Activated T-cell treated with anti-CD3 and anti-CD28 coated beads for 4 hours (primary cell): ENCODE measurements around the gene SCYL1.
A peak's percentile ranks its signal among the peaks of the same experiment; 100 is the strongest.

Source experiments
- DNase-seq: peaks from one replicate; pipeline ENCODE4 v3.0.0-alpha.2; 2020

Gene SCYL1

DNA sequence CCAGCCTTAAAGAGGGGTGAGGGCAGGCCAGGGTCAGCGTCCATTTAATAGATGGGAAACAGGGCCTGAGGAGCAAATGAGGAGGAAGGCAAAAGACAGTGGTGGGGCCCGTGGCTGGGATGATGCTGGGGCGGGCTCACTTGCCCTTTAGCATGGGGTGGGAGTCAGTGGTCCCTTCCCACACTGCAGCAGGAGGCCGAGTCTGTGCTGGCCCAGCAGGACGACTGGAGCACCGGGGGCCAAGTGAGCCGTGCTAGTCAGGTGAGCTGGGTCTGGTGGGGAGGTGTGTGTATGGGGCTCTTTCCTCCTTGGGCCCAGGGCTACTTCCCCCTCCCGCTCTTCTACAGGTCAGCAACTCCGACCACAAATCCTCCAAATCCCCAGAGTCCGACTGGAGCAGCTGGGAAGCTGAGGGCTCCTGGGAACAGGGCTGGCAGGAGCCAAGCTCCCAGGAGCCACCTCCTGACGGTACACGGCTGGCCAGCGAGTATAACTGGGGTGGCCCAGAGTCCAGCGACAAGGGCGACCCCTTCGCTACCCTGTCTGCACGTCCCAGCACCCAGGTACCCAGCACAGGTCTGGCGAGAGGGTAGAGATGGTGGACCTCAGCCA is 12.8 kb downstream of the SCYL1 start:
- DNase-seq = no peak

DNA sequence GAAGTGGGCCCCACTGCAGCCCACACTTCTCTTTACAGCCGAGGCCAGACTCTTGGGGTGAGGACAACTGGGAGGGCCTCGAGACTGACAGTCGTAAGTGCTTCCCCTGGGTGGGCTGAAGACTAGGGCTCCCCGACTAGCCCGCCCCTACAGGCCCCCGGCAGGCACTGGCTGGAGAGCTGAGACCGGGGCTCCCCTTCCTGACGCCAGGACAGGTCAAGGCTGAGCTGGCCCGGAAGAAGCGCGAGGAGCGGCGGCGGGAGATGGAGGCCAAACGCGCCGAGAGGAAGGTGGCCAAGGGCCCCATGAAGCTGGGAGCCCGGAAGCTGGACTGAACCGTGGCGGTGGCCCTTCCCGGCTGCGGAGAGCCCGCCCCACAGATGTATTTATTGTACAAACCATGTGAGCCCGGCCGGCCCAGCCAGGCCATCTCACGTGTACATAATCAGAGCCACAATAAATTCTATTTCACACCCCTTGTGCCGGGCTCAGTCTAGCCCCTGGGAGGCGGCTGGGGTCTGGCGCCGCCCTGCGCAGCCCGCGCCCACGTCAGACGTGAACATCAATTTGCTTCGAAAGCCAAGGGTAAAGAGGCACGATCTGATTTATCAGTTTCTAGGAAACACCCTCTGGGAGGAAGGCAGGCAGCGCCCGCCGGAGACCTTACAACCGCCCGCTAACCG is 13.5 kb downstream of the SCYL1 start:
- DNase-seq = no peak

DNA sequence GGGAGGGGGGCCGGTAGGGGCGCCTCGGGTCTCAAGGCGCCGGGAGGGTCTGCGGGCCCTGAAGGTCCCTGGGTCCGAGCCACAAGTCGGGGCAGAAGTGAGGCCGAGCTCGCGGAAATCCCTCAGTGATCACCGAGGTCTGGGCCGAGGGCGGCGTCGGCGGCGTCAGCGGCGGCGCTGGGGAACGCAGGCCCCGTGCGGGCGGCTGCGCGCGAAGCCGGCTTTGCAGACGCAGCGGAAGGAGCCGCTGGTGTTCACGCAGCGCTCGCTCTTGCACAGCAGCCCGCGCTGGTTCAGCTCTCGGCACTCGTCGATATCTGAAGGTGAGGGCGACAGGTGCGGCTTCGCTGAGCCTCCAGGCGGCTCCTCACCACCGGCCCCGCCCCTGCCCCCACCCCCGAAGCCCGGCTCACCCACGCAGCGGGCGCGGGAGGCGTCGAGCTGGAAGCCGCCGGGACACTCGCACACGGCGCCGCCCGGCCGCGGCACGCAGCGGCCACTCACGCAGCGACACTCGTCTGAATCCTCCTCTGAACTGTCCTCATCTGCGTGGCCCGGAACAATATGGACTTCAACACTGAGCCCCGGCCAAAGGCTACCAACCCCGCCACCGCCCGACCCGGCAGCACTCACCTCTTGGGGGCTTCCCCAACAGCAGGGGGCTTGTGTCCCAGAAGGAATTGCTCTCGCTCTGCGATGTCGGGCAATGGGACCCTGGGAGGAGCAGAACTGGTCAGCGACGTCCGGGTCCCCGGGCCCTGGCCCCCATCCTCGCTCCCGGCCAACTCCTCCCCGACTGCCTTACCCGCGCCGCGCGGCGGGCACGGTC is 14.2 kb downstream of the SCYL1 start:
- DNase-seq = no peak

DNA sequence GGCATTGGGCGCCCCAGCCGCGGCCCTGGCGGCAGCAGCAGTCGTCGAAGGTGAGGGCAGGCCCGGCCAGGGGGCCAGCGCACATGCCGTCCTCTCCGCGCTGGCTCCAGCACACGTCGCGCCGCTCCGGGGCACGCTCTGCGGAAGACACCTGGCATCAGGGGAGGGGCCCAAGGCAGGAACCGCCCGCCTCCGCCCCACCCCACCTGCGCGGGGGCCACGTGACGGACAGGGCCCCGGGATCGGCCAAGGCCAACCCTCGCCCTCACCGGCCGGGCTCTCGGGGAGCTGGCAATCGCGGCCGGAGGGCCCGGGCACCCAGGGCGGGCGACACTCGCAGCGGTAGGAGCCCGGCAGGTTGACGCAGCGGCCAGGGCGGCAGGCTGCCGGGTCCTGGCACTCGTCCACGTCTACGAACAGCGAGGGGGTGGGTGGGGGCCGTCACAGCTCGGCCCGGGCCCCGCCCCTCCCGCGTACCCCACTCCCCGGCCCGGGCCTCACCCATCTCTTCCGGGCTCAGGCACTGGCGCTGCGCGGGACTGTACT is 14.9 kb downstream of the SCYL1 start:
- no peak for DNase-seq

DNA sequence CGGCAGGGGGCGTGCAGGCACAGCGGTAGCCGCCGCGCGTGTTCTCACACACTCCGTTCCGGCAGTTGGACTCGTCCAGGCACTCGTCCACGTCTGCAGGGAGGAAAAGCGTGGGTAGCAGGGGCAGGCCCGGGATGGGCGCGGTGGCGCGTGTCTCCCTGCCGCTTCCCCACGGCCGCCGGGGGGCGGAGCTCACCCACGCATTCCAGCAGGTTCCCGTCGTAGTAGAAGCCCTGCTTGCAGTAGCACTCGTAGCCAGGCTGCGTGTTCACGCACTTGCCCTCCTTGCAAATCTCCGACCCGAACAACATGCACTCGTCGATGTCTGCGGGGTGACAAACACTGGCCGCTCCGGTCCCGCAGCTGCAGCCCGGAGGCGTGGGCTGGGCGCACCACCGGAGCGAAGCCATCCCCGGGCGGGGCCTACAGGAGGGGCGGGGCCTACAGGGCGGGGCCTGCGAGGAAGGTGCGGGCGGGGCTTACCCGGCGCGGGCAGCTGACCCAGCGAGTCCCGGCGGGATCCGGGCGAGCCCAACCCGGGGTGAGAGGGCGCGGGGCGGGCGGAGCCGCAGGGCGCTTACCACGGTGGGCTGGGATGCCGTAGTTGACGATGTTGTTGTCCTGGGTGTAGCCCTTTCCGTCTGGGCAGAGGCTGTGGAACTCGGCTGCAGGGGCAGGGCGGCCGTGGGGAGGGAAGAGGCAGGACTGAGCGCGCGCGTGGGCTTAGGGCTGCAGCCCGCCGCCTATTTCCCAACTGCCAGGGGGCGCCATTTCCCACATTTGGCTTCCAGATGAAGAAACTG is 15.6 kb downstream of the SCYL1 start:
- DNase-seq = peak; percentile 74

DNA sequence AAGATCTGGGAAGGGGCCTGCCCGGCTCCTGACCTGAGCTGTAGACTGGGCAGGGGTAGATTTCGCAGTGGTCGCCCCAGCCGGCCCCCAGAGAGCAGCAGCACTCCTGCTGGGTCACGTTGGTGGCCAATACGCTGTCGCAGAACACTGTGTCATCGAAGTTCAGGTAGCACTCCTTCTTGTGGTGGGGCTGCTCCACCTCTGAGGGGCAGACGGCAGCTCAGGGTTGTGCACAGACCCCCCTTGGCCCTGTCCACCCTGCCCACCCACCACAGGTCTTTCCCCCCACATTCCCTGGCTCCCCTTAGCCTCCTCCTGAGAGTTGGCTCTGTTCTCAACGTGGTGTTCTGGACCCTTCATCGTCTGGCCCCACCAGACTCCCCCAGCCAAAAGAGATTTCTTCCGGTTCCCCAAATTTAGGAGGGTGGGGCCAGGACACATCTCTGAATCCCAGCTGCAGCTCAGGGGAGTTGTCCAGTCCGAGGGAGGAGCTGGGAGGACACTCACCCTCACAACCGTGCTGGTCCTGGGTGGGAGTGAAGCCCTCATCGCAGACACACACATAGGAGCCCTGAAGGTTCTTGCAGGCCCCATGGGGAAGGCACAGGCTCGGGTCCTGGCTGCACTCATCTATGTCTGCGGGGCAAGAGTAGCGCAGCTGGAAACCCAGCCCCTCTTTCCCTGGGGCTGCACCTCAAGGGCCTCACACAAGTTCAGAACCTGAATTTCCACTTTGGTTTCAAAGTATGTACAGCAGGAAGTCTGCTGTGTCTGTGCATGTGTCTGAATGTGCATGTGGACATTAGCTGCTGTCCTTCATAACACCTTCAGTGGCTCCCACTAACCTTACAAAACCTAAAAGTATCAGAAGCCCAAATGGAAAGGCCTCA is 16.5 kb downstream of the SCYL1 start:
- no peak for DNase-seq

DNA sequence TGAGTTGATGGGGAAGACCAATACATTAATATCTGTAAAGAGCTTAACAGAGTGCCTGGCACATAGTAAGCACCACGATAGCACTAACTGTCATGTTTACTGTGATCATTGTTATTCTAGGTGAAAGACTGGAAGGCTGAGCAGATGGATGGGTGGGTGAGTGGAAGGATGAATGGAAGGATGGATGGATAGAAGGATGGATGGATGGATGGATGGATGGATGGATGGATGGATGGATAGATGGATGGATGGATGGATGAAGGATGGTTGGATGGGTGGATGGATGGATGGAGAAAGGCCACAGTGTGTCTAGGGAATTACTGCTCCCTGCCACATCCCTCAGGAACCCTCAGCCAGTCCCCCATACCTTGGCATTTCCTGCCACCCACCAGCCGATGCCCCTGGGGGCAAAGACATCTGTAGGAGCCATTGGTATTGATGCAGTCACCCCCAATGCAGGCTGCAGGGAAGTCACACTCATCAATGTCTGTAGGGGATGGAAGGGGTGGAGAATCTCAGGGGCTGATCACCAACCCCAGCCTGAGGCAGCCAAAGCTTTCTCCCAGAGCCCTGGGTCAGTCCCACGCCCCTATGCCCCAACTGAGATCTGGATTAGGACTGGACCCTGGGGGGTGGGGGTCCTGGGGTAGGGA is 18.0 kb downstream of the SCYL1 start:
- DNase-seq = no peak

DNA sequence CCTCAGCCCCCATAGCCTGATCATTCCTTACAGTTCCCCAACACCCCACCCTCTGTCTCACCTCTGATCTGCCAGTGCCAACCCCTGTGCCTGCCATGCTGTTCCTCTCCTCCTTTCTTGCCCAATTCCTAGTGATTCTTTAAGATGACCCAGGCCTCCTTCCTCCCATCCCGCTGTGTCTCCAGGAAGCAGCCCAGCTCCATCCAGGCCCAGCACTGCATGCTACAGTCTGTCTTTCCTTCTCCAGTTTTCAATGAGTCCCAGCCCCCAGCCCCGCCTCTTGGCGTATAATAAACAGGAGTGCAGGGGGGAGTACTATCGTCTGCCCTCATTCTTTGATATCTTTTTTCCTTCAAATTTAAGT is 21.0 kb downstream of the SCYL1 start:
- no peak for DNase-seq

DNA sequence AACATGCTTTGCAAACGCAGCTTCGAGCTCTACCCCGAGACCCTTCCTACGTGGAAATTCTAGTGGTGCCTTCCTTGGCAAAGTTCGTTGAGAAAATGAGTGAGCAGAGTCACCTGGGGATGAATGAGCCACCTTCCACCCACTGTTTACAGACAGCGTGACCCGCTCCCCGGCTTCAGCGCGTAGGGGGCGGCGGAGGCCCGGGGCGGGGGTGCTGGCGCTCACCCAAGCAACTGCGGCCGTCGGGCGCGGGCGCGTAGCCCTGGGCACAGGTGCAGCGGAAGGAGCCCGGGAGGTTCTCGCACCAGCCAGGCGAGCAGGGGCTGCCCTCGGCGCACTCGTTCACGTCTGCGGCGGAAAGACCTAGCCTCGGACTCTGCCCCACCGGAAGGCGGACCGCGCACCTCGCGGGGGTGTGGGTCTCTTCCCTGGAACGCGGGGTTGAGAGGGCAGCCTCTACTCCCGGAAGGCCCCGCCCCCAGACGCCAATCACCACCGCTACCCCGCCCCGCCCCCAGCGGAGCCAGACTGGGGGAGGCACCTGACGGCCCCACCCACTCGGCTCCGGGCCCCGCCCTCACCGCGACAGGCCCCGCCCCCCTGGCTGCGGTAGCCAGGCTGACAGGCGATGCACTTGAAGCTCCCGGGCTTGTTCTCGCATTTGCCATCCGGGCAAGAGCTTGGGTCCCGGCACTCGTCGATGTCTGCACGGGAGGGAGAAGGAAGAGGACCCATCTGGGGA is 21.5 kb downstream of the SCYL1 start:
- peak; percentile 99 for DNase-seq

DNA sequence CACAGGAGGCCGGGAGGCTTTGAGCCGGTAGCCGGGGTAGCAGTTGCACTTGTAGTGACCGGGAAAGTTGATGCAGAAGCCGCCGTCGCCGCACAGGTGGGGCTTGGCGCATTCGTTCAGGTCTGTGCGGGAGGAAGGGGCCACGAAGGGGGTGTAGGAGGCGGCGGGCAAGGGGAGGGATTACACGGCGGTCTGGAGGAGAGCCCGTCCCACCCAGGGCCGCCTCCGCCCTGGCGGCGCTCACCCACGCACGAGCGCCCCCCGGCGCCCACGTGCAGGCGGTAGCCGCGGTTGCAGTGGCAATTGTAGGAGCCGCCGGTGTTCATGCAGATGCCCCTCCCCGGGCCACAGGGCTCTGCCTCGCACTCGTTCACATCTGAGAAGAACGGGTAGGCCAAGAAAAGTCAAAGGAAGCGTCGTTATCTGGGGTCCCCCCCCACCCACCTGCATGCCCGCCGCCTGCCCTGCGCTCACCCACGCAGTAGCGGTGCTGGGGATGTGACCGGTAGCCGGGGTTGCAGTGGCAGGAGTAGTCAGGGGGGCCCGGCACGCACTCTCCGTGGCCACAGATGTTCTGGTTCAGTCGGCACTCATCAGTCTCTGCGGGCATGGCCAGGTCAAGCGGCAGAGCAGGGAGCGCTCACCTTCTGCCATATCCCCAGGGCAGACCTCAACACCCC is 22.7 kb downstream of the SCYL1 start:
- DNase-seq = no peak

DNA sequence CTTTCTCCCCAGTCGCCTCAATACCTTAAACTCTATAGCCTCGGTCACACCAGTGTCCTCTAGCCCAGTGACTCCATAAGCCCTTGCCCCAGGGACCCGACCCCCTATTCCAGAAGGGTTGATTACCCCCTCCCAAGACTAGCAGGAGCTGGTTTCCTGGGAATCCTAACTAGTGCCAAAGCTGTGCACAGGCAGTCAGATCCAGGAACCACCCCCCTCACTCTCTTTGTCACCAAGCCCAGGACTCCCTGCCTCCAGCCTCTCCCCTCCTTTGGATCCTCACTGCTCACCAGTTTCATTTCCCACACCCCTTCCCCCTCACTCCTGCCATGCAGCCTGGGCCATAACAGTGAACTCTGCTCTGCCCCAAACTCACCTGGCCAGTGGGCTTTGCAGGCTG is 23.5 kb downstream of the SCYL1 start:
- no peak for DNase-seq

DNA sequence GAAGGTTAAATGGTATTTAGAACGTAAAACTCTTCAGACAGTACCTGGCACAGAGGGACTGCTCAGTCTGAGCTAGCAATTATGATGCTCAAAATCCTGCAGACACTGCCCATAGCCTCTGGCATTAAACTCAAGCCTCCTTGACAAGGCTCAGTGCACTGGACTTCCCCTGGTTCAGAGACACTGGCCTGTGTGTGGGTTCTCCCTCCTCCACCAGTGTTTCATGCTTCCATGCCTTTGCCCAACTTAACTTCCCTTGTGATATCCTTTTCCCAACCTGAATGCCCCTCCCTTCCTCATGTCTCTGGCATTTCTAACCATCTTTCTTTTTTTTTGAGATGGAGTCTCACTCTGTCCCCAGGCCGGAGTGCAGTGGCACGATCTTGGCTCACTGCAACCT is 24.2 kb downstream of the SCYL1 start:
- DNase-seq = no peak

DNA sequence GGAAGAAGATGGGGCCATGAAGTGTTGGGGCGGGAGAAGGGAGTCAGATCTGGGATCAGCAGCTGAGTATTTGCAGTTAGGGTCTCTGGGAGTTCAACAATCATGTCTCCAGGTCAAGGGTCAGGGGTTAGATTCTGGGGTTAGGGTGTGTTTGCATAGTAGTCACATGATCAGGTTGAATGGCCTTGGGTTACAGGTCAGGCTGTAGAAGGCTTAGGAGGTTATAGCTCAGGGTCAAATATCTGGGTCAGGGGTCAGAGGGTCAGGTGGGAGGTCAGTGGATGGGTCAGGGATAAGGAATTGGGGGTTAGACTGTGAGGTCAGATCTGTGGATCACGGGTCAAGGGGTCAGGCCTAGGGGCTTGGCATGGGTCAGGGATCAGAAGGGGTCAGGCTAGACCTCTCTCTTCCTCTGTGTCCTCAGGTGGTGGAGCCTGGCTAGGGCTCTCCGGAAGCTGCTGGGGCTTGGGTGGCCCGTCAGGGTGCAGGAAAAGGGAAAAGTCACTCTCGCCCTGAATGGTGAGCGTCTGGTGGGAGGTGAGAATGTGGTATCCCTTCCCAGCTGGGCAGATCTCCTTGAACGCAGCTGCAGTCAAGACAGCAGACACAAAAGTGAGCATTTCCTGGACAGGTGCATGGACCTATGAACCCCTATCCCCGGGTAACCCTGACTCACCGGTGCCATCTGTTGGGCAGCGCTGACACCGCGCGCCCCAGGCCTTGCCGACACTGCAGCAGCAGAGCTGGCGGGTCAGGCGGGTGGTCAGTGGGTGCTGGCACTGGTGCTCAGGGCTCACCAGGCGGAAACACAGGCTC is 26.9 kb downstream of the SCYL1 start:
- no peak for DNase-seq

DNA sequence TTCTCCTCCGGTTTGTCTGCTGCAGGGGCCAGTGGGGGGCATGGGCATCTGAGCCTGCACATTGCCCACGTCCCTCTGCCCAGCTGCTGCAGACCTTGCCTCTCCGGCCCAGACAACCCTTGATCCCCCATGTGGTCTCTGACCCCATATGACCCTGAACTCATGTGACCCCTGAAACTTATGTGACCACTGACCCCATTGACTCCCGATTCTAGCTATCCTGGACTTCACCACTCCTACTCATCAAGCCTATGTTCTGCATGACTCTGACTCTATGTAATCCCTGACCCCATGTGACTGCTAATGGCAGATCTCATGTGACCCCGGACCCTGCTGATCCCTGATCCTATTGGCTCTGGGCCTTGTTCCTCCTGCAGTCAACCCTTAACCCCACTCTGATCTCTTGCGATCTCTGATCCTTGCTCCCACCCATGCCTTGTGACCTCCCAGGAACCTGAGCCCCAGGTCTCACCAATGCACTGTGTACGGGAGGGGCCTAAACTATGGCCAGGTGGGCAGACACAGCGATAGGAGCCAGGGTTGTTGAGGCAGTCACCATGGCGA is 27.6 kb downstream of the SCYL1 start:
- no peak for DNase-seq

DNA sequence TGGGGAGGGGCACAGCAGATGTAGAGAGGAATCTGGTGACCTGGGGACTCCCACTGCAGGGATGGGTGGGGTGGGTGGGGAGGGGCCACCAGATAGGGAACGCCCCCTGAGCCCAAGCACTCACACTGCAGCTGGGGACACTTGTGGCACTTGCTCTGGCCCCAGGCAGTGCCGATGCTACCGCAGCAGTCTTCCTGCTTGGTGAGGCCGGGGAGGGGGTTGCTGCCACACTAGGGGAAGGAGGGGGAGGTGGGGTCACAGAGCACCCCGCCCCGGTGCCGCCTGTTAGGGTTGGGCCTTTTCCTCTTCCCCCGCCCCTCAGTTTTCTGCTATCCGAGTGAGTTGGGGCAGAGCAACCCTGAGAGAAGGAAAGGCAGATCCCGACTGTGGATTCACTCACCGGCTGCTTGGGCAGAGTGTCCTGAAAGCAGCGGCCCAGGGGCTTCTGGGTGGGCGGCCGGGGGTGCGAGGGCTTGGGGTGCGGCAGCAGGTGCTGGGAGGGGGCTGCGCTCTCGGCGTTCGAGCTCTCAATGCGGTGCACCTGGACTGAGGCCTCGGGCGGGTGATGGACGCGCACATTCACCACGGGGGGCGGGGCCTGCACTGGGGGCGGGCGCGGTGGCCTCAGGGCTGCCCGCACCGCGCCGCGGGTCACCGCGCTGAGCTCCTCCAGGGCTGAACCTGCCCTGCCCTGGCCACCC is 28.6 kb downstream of the SCYL1 start:
- DNase-seq = no peak

DNA sequence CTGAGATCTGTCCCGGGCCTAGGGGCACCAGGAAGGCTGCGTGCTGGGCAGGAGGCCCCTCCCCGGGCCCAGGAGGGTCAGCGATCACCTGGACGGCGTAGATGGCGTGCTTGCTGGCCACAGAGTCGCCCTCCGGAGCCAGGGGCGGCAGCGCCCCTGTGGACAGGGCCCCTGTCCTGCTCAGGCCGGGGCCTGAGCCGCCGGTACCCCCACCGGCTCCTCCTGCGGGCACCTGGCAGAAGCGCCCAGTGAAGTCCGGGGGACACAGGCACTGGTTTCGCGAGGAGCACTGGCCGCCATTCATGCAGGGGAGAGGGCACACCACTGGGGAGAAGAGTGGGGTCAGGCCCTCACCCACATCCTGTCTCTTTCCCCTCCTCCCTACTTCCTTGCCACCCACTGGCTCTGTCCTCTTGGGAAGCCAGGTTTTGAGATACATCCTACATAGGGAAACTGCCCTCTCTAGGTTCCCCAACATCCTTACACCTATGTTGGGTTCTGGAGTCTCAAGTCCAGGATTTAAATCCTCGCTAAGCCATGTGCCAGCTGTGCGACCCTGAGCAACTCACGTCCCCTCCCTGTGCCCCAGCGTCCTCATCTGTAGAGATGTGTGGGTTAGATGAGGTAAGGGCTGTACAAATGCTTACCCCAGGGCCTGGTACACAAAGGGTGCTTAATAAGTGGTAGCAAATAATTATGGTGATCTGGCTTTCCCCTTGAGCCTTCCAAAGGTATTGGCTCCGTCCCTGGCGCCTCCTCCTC is 29.4 kb downstream of the SCYL1 start:
- DNase-seq = no peak

DNA sequence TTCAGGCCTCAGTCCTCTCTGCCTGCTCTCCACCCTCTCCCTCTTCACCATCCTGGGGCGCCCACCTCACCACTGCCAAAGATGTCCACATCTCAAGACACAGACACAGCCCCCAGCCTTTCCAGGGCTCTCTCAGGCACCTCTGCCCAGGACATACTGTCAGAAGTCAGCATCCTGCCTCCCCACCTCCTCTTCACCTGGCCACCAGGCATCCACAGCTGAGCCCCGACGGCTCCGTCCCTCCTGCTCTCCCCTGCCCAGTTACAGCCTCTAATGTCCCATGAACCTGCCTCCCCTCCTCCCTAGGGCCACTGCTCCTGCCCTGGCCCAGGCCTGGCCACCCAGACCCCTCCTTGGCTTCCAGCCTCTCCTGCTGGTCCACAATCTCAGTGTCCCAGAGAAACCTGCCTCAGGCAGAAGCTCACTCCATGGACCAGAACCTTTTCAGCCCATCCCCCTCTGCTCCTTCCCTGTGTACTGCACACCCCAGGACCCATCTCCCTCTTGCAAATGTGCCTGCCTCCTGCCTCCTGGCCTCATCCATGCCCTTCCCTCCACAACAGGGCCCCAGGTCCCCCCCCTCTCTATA is 30.1 kb downstream of the SCYL1 start:
- no peak for DNase-seq
